Activated CD4-positive, alpha-beta T cell treated with anti-CD3 and anti-CD28 coated beads, Interleukin-2, amount 50 U/mL, for 1 hour (primary cell): Measurements from ENCODE around the gene NNT.
"Not testable (repeated sequence)": the region's sequence is repeated elsewhere in the genome, so short reads cannot be mapped to it uniquely, and the experiment has no call there.

Source experiments
- DNase-seq: peaks from one replicate; pipeline ENCODE4 v3.0.0-alpha.2; 2020

Gene NNT

DNA sequence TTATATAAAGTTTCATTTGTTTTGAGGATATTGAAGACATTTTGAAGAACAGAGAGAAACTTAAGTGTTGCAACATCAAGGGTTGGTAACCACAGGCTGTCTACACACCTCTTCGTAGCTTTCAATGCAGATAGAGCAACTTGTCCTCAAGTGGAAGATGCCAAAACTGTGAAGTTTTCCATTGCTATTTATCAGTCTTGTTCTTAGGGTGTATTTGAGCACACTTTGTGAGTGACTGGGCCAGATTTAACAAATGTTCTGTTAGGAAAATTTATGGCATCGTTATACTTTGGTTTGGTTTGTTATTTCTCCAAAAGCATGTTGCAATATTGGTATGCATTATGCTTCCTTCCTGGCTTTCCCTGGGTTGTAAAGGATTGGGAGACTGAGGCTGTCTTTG, 31.6 kb downstream of the NNT start:
- no peak for DNase-seq

DNA sequence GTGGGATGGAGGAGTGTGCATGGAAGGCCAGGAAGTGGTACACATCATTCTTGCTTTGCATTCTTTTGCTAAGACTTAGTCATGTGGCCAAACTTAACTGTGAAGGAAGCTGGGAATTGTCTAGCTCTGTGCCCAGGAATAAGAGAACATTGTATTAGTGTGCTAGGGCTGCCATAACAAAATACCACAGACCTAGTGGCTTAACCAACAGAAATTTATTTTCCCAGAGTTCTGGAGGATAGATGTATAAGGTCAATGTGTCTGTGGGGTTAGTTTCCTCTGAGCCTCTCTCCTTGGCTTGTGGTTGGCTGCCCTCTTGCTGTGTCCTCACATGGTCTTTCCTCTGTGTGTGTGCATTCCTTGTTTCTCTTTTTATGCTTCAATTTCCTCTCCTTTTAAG, 32.4 kb downstream of the NNT start:
- DNase-seq, result no peak

DNA sequence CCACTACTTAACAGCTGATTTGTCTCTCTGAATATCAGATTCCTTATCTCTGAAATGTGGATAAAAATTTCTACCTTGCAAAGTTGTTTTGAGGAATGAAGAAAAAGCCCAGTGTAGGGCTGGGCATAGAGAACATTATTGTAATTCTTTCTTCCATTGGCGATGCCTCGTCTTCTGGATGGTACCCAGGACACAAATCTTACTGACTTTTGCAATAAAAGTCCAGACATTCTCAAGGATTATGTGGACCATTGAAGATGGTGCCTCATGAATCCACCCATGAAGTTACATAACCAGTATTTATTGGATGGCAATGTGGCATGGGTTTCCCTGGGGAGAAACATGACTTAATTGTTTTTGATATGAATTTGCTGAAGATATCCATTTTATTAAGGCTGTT, 33.1 kb downstream of the NNT start:
- DNase-seq, result no peak

DNA sequence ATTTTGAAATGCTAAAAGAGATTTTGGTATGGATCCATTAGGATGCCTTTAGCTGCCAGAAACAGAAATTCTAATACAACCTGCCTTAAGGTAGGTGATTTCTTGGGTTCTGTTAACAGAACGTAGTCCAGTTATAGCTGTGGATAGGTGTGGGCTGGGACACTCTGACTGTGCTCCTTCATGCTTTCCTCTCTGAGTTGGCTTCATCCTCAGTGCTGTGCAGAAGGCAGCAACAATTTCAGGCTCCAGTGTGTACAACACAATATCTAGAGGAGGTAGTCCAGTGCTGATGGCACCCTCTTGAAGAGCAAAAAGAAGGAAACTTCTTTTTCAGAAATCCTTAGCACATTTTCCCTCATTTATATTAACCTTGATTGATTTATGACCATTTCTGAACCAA, 34.4 kb downstream of the NNT start:
- no peak for DNase-seq

DNA sequence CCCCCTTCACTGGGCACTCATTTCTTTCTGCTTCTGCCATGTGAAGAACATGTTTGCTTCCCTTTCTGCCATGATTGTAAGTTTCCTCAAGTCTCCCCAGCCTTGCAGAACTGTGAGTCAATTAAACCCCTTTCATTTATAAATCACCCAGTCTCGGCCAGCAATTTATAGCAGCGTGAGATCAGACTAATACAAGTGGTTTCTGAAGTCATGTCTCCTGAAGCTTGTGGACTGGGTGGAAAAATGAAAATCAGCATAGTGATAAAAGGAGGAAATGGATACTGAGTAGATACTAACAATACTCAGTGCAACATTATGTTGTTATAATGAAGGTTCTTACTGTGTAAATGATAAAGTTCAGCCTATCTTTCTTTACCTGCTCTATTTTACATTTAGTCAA, 35.1 kb downstream of the NNT start:
- DNase-seq, result no peak

DNA sequence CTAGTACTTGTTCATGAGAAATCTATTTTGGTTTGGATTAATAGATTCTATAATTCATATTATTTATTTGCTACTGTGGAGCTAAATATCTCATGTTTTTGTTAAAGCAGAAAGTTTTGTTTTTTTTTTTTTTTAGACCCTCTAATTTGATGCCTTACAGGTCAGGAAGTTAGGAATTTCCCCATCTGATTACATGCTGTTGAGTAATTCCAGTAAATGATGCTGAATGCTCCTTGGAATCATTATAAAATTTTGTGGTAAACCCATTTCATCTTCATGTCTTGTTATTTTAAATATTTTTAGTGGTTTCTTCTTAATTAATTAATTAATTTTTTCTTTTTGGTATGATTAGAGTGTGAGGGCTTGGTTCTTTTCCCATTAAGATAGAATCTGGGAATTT, 35.6 kb downstream of the NNT start:
- no peak for DNase-seq

DNA sequence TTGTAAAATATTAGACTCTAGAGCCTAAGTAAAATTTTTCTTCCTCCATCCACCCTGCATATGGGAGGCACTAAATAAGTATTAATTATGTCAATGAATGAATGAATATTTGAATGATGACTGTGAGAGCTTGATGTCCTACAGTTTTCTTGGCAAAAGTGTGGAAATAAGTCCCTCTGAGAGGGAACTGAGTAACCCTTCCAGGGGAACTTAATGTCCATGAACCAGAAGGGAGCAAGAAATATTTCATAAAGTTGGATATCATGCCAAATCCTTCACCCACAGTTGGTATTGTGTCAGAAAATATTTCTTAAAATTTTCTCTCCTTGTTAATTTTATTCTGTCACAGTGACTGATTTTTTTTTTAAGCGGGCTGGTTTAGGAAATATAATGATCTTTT, 36.6 kb downstream of the NNT start:
- DNase-seq, result no peak

DNA sequence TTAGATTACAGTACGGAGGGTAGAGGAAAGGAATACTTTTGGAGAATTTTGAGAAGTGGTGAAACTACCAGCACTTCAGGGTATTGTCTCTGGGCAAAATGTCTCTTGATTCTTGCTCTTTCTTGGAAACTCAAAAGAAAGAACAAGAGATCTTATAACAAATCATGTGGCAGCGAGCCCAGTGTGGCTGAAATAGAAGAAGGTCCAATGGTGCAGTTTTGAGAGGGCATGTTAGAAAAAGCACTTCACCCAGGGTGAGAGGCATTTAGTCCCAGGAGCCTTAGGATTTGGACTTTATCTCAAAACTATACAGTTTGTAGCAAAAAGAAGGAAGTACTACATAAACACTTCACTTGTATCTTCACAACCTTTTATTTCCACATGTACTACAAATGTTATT, 39.4 kb downstream of the NNT start:
- DNase-seq, result no peak

DNA sequence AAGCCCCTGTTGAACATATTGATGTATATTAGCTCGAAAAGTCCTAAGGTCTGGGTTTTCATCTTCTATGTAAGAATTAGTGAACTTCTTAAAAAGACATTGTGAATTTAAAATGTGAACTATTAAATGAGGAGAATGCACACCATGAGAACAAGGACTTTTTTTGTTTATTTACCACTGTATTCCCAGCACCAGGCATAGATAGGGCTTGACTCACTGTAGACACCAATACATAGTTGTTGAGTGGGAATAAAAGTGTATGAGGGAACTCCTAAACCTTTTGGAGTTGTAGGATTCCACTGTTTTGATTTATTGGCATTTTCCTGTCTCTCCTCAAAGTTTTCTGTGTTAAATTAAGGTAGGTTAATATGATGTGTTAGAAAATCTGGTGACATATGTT, 40.3 kb downstream of the NNT start:
- DNase-seq, result no peak

DNA sequence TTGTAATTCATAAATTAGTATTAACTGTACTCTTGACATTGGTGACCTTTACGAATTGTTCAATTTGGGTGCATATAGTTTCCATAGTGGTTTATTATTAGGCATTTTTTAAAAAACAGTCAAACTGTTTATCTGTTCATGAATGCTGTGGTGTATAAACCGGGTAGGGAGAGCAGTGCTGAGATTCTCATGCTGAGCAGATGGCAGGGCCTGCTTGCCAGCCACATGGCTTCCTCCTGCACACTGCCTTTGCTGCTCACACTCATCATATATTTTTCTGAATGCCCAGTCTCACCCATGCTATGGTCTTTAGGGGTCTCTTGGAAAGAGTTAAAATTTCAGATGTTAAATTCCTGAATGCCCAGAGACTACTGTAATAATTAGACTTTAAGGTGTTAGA, 40.8 kb downstream of the NNT start:
- no peak for DNase-seq

DNA sequence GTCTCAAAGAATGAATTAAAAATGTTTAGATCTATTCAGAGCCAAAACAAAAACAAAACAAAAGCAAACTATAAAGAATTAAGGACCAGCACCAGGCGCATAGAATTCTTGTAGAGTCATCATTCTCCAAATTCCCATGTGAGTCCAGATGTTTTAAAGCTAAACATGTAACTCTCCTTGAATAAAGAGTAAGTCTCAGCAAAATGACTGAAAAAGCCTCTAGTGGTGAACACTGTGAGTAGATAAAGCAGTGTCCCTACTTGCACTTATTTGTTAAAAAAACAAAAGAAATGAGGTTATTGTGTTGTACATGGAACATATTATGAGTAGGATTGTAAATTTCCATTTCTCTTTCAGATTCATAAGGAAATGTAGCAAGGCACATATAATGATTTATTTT, 44.0 kb downstream of the NNT start:
- no peak for DNase-seq

DNA sequence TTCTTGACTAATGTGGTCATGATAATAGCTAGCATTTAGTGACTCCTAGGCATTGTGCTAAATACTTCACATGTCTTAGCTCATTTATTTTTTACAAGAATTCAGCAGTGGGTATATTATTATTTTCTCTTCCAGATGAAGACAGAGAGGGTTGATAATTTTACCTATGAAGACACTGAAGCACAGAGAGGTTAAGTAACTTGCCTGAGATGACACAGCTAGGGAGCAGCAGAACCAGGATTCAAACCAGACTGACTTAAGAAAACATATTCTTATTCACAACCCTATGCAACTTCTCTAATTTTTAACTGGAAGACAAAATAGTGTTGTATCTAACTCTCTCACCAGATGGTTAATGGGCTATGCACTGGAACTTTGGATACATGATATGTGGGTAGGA, 44.8 kb downstream of the NNT start:
- DNase-seq, result no peak

DNA sequence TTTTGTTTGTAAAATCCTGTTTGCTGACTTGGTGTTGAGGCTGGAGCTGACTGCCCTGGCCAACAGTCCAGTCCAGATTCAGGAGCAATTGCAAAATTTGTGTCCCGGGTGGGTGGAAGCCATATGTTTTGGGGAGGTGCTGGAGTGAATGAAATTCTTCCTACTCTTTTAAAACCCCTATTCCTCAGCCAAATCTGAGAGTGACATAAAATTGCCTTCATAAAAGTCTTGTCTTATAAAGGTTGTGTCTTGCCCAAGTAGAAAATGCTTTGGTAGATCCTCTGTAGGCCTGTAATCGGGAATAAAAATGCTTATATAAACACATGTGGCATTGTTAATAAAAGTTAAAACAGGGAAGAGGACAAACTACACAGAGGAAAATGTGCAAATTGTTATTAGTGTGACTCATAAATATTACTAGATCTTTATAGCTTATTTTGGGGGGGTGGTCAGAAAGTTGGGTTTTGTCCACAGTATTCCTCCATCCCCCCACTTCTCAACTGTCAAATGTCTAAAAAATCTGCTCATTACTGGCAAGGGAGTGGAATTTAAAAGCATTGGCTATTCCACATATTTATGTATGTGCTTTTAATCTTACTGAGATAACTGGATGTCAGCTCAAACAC, 45.6 kb downstream of the NNT start:
- no peak for DNase-seq

DNA sequence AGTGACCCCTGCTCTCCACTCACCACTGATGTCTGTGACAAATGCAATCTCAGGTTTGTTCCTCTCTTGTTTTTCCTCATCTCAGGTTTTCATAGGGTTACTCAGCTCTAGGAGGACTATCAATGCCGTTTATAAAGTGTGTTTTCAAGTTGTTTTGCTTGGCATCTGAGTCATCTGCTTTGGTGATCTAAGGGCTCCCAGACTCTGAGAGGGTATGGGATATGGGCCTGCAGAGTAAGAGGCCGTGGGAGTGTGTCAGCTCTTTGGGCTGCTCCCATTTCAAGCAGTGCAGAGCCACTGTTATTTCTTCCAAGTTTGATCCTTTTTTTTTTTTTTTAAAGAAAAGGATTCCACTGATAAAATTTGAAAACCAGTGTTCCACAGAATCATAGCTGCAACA, 46.3 kb downstream of the NNT start:
- no peak for DNase-seq

DNA sequence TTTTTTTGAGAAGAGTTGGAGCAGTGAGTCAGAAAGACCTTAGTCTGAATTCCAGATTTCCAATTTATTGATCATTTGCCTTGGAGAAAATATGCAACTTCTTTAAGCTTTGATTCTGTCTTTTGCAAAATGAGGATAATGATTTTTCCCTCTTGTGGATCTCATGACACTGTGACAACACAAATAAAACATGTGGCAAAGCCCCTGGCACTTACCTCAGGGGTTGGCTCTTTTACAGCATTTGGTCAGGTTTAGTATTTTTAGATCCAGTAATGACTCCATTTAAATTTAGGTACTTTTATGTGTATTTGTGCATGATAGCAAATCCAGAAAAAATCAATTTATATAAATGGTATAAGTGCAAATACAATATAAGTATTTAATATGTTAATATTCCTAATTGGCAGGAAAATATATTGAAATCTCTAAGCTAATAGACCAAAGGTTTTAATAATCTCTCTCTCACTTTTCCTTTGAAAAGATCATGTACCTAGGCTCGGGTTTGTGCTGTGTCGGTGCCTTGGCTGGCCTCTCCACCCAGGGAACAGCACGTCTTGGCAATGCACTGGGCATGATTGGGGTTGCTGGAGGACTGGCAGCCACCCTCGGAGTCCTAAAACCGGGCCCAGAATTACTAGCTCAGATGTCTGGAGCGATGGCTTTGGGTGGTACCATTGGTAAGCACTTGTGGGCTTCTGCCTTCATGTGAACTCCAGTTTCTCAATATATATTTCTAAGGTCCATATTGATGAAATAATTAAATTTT, 49.7 kb downstream of the NNT start:
- DNase-seq, result no peak

DNA sequence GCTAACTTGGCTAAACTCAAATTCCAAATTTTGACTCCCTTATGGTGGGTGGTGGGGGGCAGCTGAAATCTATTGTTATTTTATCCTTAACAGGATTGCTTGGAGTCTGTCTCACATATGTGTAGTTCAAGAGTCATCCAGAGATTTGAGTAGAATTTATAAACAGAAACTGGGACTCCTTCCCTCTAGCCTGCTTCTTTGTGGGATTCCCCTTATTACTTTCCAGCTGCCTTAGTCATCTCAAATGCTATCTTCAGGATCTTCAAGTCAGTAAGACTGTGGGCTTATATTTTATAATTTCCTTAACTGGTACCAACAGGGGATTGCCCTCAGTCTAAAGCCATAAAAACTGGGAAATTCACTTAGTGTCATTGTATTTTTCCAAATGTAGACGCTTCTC, 55.5 kb downstream of the NNT start:
- no peak for DNase-seq

DNA sequence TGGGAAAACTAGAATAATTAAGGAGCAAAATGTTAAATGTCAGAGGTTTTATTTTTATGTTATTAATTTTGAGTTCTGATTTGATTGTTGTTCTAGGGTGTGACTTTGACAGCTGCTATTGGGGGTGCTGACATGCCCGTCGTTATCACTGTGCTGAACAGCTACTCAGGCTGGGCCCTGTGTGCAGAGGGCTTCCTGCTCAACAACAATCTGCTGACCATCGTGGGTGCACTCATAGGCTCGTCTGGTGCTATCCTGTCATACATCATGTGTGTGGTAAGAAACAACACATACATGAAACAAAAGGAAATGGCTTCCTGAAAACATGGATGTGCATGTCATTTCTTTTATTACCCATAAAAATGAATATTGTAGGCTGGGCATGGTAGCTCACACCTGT, 56.1 kb downstream of the NNT start:
- DNase-seq, result no peak

DNA sequence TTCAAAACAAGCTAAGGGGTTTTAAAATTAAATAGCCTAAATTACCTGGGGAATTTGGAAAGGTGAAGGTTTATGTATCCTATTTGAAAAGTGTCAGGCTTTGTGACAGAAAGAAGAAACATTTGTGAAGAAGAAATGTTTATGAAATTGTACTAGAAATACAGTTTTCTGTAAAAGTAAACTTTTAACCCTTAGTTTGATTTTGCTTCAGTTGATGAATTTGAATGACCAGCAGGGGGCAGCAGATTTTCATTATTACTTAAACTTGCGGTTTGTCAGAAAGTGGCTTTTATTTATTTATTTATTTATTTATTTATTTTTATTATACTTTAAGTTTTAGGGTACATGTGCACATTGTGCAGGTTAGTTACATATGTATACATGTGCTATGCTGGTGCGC, 58.1 kb downstream of the NNT start:
- no peak for DNase-seq

DNA sequence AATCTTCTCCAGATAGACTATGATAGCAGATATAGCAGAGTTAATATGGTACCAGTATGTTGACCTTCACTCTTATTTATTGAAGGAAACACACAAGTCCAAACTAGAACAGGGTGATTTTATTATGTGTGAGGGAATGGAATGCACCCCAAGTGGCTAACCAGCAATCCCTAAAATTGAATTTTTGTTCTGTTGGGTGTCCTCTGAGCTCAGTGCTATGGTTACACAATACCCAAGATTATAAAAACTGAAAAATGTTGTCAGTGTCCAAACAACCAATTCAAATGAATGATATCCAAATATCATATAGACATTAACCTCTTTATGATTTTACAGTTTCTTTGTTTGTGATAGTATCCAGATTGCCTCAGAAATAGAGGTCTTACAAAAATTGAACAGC, 60.9 kb downstream of the NNT start:
- no peak for DNase-seq

DNA sequence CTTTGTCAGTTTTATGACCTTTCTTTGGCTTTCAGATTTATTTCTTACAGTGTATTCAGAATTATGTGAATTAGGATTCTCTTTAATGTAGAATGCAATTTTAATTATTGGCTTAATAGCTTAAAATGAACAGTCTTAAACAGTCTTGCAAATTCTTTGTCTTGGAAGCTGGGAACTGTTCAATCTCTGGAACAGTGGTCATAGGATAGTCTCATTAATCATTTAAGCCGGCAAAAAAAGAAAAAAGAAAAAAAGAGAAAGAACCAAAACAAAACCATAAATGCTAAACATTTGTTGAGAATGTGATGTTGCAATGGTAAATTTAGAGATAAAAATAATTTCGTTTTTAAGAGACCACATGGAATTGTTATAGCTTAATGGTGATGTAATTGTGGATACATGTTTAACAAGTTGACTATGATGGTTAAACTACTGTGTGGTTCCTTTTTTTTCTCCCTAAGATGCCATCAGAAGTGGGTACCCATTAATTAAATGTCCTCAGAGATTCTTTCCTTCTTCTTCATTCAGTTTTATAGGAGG, 61.6 kb downstream of the NNT start:
- DNase-seq, result no peak

DNA sequence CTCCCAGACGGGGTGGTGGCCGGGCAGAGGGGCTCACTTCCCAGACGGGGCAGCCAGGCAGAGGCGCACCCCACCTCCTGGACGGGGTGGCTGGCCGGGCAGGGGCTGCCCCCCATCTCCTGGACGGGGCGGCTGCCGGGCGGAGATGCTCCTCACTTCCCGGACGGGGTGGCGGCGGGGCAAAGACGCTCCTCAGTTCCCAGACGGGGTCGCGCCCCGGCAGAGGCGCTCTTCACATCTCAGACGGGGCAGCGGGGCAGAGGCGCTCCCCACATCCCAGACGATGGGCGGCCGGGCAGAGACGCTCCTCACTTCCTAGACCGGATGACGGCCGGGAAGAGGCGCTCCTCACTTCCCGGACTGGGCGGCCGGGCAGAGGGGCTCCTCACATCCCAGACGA, 62.8 kb downstream of the NNT start:
- DNase-seq, result not testable (repeated sequence)

DNA sequence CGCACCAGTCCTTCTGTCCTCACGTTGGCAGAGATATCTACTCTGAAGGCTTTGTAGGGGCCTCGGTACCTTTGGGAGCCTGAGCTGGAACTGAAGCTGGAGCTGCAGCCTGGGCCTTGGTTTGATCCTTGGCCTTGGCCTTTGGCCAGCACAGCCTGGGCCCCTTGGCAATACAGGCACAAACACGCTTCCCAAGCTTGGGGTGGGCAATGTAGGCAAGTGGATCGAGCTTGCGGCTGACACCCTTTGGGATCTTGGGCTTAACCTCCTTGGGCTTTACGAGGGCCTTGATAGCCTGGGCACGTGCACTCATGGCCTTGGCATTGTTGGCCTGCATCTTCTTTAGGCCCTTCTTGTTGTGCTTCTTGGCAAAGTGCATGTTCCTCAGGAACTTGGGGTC, 63.7 kb downstream of the NNT start:
- DNase-seq, result not testable (repeated sequence)

DNA sequence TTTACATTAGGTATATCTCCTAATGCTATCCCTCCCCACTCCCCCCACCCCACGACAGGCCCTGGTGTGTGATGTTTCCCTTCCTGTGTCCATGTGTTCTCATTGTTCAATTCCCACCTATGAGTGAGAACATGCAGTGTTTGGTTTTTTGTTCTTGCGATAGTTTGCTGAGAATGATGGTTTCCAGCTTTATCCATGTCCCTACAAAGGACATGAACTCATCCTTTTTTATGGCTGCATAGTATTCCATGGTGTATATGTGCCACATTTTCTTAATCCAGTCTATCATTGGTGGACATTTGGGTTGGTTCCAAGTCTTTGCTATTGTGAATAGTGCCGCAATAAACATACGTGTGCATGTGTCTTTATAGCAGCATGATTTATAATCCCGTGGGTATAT, 64.4 kb downstream of the NNT start:
- not testable (repeated sequence) for DNase-seq

DNA sequence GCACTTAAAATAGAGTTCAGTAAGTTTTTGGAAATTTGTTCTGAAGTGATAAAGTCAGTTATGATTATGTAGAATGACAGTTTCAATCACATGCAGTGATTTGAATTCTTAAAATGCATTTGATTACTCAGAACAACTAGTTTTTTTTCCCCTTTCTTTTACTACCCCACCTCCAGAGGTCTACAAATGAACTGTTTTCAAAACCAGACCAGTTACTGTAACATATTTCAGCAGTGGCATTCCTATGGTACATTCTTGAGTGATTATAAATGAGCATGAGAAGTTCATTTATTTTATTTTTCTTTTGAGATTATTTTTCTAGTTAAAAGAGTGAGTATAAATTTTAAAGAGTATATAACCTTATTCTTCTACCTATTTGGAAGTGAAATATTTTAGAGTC, 71.6 kb downstream of the NNT start:
- no peak for DNase-seq

DNA sequence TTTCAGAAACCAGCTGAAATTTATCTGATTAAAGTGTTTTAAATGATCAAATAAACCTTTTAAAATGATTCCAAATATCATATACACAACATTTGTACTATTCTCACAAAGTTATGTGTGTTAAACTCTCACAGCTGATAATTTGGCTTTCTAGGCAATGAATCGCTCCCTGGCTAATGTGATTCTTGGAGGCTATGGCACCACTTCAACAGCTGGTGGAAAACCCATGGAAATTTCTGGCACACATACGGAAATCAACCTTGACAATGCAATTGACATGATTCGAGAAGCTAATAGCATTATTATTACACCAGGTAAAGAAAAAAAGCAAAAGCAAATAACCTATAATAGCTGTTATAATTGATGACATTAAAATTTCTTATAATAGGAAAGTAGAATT, 72.4 kb downstream of the NNT start:
- no peak for DNase-seq
